ENCODE data around the gene MCCC1.
"Not testable (repeated sequence)": the region's sequence is repeated elsewhere in the genome, so short reads cannot be mapped to it uniquely, and the experiment has no call there.

Gene MCCC1

GRCh38 chr3:183106635-183107034, 7.3 kb upstream of the MCCC1 start:
- DNase-seq (ENCODE audit: low read depth in 4 of 4, low spot score in 1 of 4): no peak

- DNase-seq (ENCODE audit: low read depth in 4 of 4, low spot score in 1 of 4): not testable (repeated sequence)
Measured at GRCh38 chr3:183103950-183104349, 4.7 kb upstream of the MCCC1 start.

- not testable (repeated sequence) for DNase-seq (ENCODE audit: low read depth in 4 of 4, low spot score in 1 of 4)
Measured at GRCh38 chr3:183101040-183101439, 1.7 kb upstream of the MCCC1 start.

- no peak for DNase-seq (ENCODE audit: low read depth in 4 of 4, low spot score in 1 of 4)
Measured at GRCh38 chr3:183100376-183100775, 1.1 kb upstream of the MCCC1 start.

GRCh38 chr3:183099838-183100204, 525 bp upstream of the MCCC1 start:
- DNase-seq (ENCODE audit: low read depth in 4 of 4, low spot score in 1 of 4): no peak

GRCh38 chr3:183098536-183099025, 715 bp downstream of the MCCC1 start:
- no peak for DNase-seq (ENCODE audit: low read depth in 4 of 4, low spot score in 1 of 4)

GRCh38 chr3:183094711-183095110, 4.6 kb downstream of the MCCC1 start:
- no peak for DNase-seq (ENCODE audit: low read depth in 4 of 4, low spot score in 1 of 4)

GRCh38 chr3:183092256-183092655, 7.0 kb downstream of the MCCC1 start:
- no peak for DNase-seq (ENCODE audit: low read depth in 4 of 4, low spot score in 1 of 4)

- DNase-seq (ENCODE audit: low read depth in 4 of 4, low spot score in 1 of 4): no peak
Measured at GRCh38 chr3:183087184-183087583, 12.1 kb downstream of the MCCC1 start.

- no peak for DNase-seq (ENCODE audit: low read depth in 4 of 4, low spot score in 1 of 4)
Measured at GRCh38 chr3:183085634-183086390, 13.5 kb downstream of the MCCC1 start.

- DNase-seq (ENCODE audit: low read depth in 4 of 4, low spot score in 1 of 4): no peak
Measured at GRCh38 chr3:183082355-183082915, 16.9 kb downstream of the MCCC1 start.

- no peak for DNase-seq (ENCODE audit: low read depth in 4 of 4, low spot score in 1 of 4)
Measured at GRCh38 chr3:183081459-183082183, 17.7 kb downstream of the MCCC1 start.

GRCh38 chr3:183080628-183081027, 18.7 kb downstream of the MCCC1 start:
- no peak for DNase-seq (ENCODE audit: low read depth in 4 of 4, low spot score in 1 of 4)

- no peak for DNase-seq (ENCODE audit: low read depth in 4 of 4, low spot score in 1 of 4)
Measured at GRCh38 chr3:183074881-183075280, 24.4 kb downstream of the MCCC1 start.

GRCh38 chr3:183074261-183074660, 25.0 kb downstream of the MCCC1 start:
- no peak for DNase-seq (ENCODE audit: low read depth in 4 of 4, low spot score in 1 of 4)

GRCh38 chr3:183073839-183074238, 25.5 kb downstream of the MCCC1 start:
- DNase-seq (ENCODE audit: low read depth in 4 of 4, low spot score in 1 of 4): no peak

GRCh38 chr3:183070892-183071291, 28.4 kb downstream of the MCCC1 start:
- no peak for DNase-seq (ENCODE audit: low read depth in 4 of 4, low spot score in 1 of 4)

- no peak for DNase-seq (ENCODE audit: low read depth in 4 of 4, low spot score in 1 of 4)
Measured at GRCh38 chr3:183069086-183069485, 30.2 kb downstream of the MCCC1 start.

- DNase-seq (ENCODE audit: low read depth in 4 of 4, low spot score in 1 of 4): not testable (repeated sequence)
Measured at GRCh38 chr3:183066891-183067290, 32.4 kb downstream of the MCCC1 start.

- DNase-seq (ENCODE audit: low read depth in 4 of 4, low spot score in 1 of 4): no peak
Measured at GRCh38 chr3:183064475-183064874, 34.8 kb downstream of the MCCC1 start.

GRCh38 chr3:183061391-183062172, 37.7 kb downstream of the MCCC1 start:
- DNase-seq (ENCODE audit: low read depth in 4 of 4, low spot score in 1 of 4): no peak
